Neural progenitor cell (in vitro differentiated cells): ENCODE results near the gene TIGD3.

Experiments used
- EZH2 ChIP-seq: fragments of 200-600 bp; sonication (generic); IDR thresholded peaks from 2 replicates; pipeline ENCODE4 v1.6.1; 2017; ENCODE audit warnings: antibody characterized with exemption, mild to moderate bottlenecking, moderate library complexity
- EZH2phosphoT487 ChIP-seq: fragments of 200-600 bp; sonication (generic); IDR thresholded peaks from 2 replicates; pipeline ENCODE4 v1.6.1; 2017; ENCODE audit warnings: antibody characterized with exemption
- TF ChIP-seq, protein P1 (sequence below): fragments of 200-600 bp; sonication (generic); IDR thresholded peaks from 2 replicates; pipeline ENCODE4 v1.5.1; 2017; ENCODE audit warnings: antibody characterized with exemption, mild to moderate bottlenecking

DNA sequence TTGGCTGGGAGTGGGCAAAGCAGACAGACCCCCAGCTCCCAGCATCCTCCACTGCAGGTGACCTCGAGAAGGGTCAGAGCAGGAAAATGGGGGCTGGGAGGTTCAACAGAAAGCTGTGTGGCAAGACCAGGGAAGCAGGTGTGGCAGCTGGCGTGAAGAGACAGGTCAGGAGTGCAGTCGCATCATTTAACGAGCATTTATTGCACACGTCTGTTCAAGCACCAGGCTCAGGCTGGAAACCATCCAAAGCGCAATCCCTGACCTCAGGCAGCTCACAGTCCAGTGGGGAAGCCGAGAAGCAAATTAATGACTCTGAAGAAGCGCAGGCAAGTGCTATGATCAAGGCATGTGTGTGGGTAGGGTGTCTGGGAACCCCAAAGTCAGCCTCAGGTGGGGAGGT is 20.5 kb downstream of the TIGD3 start:
- TF ChIP-seq, protein P1, sequence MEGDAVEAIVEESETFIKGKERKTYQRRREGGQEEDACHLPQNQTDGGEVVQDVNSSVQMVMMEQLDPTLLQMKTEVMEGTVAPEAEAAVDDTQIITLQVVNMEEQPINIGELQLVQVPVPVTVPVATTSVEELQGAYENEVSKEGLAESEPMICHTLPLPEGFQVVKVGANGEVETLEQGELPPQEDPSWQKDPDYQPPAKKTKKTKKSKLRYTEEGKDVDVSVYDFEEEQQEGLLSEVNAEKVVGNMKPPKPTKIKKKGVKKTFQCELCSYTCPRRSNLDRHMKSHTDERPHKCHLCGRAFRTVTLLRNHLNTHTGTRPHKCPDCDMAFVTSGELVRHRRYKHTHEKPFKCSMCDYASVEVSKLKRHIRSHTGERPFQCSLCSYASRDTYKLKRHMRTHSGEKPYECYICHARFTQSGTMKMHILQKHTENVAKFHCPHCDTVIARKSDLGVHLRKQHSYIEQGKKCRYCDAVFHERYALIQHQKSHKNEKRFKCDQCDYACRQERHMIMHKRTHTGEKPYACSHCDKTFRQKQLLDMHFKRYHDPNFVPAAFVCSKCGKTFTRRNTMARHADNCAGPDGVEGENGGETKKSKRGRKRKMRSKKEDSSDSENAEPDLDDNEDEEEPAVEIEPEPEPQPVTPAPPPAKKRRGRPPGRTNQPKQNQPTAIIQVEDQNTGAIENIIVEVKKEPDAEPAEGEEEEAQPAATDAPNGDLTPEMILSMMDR, result no peak
- no peak for TF ChIP-seq EZH2phosphoT487
- TF ChIP-seq EZH2, result no peak
